ENCODE data around the gene UPF2. TPM values are rescaled to one million over a fixed set of nuclear protein-coding genes. Genes with fewer than 3 reads are reported as not detected.

UPF2 gene
- total and polyA plus RNA-seq, 2 of the 4 experiments (the other 2 are of a cell fraction) = 9.2 to 14.3 TPM

- no peak overlapping the region for H2BK5ac ChIP-seq (ENCODE audit: low read depth, low read length, poor library complexity, severe bottlenecking)
- H3K4ac ChIP-seq (ENCODE audit: low read depth, low read length) = no peak overlapping the region
- BruUV-seq (replicated peaks) = no TSS peak
- H3K27ac ChIP-seq (ENCODE audit: insufficient read depth, low read length) = no peak overlapping the region
- DNase-seq (no peak), ATAC-seq (ENCODE audit: low read depth) (no peak)
- no peak overlapping the region for H3K18ac ChIP-seq (ENCODE audit: low read depth, low read length)
- 0 out of 4 replicates have a peak, but pooled peaks cover 0 to 3% of the 10 kb centered on the region in 2 experiments for H3K79me1 ChIP-seq (ENCODE audit: low read depth in 1 of 2, low read length in 2 of 2)
- intact Hi-C loops (cut with micrococcal nuclease) (no loop called here), in situ Hi-C loops (cut with MboI; ENCODE audit: low sequenced_read_pairs) (loop anchor here (5.0 kb wide), 1 partner anchor 197 kb away; no protein-coding TSS in a partner anchor), dilution Hi-C loops (cut with HindIII; ENCODE audit: low sequenced_read_pairs, unreplicated experiment) (no loop called here)
- no peak overlapping the region for H2BK15ac ChIP-seq (ENCODE audit: low read depth, low read length)
- H3K4me1 ChIP-seq (ENCODE audit: control insufficient read depth, insufficient read depth, low read length) = no peaks in the 10 kb centered on the region
- H4K91ac ChIP-seq (ENCODE audit: insufficient read depth, low read depth, low read length) = no peak overlapping the region
- H3K36me3 ChIP-seq (ENCODE audit: control insufficient read depth, insufficient read depth, low read length) = peaks cover 9% of the 10 kb centered on the region
- no peak overlapping the region for H3K23ac ChIP-seq (ENCODE audit: low read depth, low read length)
- H3K14ac ChIP-seq (replicated peaks; ENCODE audit: low read depth, low read length) = no peak overlapping the region
- no peak overlapping the region for H3K56ac ChIP-seq (ENCODE audit: extremely low read depth, insufficient read depth, low read length)
- no peak overlapping the region for H2AFZ ChIP-seq (replicated peaks; ENCODE audit: low read length, poor library complexity)
- no peak overlapping the region for H2AK5ac ChIP-seq (ENCODE audit: low read depth, low read length)
- POLR2A ChIA-PET (ENCODE audit: unreplicated experiment) = no interaction called here
- no peak overlapping the region for H3K4me2 ChIP-seq (ENCODE audit: low read depth, low read length)
- no peak overlapping the region for H3K9ac ChIP-seq (ENCODE audit: low read depth, low read length)
- WGBS, 2 experiments (ENCODE audit: extremely low coverage in 2 of 2, insufficient read length in 1 of 2) = no CpG with 5 or more reads among the region's 1 CpG
- no peak overlapping the region for H2BK120ac ChIP-seq (ENCODE audit: low read depth, low read length)
- no peaks in the 10 kb centered on the region for H3K9me1 ChIP-seq (ENCODE audit: insufficient read depth, low read length)
- no peaks in the 10 kb centered on the region for H4K20me1 ChIP-seq (ENCODE audit: insufficient read depth, low read length)
- H3K9me3 ChIP-seq (ENCODE audit: control insufficient read depth, insufficient read depth, low read length) = no peaks in the 10 kb centered on the region
- CTCF ChIA-PET = no interaction called here
- TF ChIP-seq MXI1 (IDR thresholded peaks at IDR 0.05; ENCODE audit: borderline replicate concordance, low read depth, low read length) (no peak), RCOR1 (IDR thresholded peaks at IDR 0.05; ENCODE audit: insufficient replicate concordance, low read length) (no peak), CHD1 (IDR thresholded peaks at IDR 0.05; ENCODE audit: low read depth, low read length) (no peak), CEBPB (IDR thresholded peaks at IDR 0.05; ENCODE audit: low read depth, low read length) (no peak), BHLHE40 (IDR thresholded peaks at IDR 0.05; ENCODE audit: low read depth, low read length) (no peak), MAZ (IDR thresholded peaks at IDR 0.05; ENCODE audit: borderline replicate concordance, low read depth, low read length) (no peak), POLR2A (IDR thresholded peaks at IDR 0.05; ENCODE audit: low read depth, low read length) (no peak), RAD21 (IDR thresholded peaks at IDR 0.05; ENCODE audit: low read length) (no peak), FOS (IDR thresholded peaks at IDR 0.05; ENCODE audit: low read depth, low read length) (no peak), RFX5 (IDR thresholded peaks at IDR 0.05; ENCODE audit: low read depth, low read length) (no peak), MAFK (IDR thresholded peaks at IDR 0.05; ENCODE audit: low read depth, low read length) (no peak), SMC3 (IDR thresholded peaks at IDR 0.05; ENCODE audit: low read depth, low read length) (no peak), NFE2L2 (IDR thresholded peaks at IDR 0.05; ENCODE audit: low read depth, low read length) (no peak)
- TF ChIP-seq, protein P1, sequence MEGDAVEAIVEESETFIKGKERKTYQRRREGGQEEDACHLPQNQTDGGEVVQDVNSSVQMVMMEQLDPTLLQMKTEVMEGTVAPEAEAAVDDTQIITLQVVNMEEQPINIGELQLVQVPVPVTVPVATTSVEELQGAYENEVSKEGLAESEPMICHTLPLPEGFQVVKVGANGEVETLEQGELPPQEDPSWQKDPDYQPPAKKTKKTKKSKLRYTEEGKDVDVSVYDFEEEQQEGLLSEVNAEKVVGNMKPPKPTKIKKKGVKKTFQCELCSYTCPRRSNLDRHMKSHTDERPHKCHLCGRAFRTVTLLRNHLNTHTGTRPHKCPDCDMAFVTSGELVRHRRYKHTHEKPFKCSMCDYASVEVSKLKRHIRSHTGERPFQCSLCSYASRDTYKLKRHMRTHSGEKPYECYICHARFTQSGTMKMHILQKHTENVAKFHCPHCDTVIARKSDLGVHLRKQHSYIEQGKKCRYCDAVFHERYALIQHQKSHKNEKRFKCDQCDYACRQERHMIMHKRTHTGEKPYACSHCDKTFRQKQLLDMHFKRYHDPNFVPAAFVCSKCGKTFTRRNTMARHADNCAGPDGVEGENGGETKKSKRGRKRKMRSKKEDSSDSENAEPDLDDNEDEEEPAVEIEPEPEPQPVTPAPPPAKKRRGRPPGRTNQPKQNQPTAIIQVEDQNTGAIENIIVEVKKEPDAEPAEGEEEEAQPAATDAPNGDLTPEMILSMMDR (conservative IDR thresholded peaks at IDR 0.05; ENCODE audit: low read depth, low read length) = no peak
- TF ChIP-seq, protein P2, sequence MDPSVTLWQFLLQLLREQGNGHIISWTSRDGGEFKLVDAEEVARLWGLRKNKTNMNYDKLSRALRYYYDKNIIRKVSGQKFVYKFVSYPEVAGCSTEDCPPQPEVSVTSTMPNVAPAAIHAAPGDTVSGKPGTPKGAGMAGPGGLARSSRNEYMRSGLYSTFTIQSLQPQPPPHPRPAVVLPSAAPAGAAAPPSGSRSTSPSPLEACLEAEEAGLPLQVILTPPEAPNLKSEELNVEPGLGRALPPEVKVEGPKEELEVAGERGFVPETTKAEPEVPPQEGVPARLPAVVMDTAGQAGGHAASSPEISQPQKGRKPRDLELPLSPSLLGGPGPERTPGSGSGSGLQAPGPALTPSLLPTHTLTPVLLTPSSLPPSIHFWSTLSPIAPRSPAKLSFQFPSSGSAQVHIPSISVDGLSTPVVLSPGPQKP (IDR thresholded peaks at IDR 0.05; ENCODE audit: borderline replicate concordance, low read depth, low read length) = no peak
- TF ChIP-seq, protein P3, sequence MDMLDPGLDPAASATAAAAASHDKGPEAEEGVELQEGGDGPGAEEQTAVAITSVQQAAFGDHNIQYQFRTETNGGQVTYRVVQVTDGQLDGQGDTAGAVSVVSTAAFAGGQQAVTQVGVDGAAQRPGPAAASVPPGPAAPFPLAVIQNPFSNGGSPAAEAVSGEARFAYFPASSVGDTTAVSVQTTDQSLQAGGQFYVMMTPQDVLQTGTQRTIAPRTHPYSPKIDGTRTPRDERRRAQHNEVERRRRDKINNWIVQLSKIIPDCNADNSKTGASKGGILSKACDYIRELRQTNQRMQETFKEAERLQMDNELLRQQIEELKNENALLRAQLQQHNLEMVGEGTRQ (IDR thresholded peaks at IDR 0.05; ENCODE audit: low read depth, low read length) = no peak
- no peaks in the 10 kb centered on the region for H3K27me3 ChIP-seq (ENCODE audit: control insufficient read depth, insufficient read depth, low read length)
- no peak overlapping the region for H4K5ac ChIP-seq (ENCODE audit: low read depth, low read length)
- no peak overlapping the region for H2BK20ac ChIP-seq (ENCODE audit: low read depth, low read length)
- H2AK9ac ChIP-seq (replicated peaks; ENCODE audit: low read depth, low read length, poor library complexity) = no peak overlapping the region
- no peak overlapping the region for H3K4me3 ChIP-seq (ENCODE audit: insufficient read depth, low read depth, low read length)
- no peak overlapping the region for H4K8ac ChIP-seq (ENCODE audit: low read depth in 2 of 2, low read length in 2 of 2)
Measured at GRCh38 chr10:11988924-11989323, 53.7 kb downstream of the UPF2 start.
